Measurements from ENCODE around the gene LY9. TPM values are rescaled to one million over a fixed set of nuclear protein-coding genes. Genes with fewer than 3 reads are reported as not detected.
A peak's percentile ranks its signal among the peaks of the same experiment; 100 is the strongest.

The LY9 gene, protein sequence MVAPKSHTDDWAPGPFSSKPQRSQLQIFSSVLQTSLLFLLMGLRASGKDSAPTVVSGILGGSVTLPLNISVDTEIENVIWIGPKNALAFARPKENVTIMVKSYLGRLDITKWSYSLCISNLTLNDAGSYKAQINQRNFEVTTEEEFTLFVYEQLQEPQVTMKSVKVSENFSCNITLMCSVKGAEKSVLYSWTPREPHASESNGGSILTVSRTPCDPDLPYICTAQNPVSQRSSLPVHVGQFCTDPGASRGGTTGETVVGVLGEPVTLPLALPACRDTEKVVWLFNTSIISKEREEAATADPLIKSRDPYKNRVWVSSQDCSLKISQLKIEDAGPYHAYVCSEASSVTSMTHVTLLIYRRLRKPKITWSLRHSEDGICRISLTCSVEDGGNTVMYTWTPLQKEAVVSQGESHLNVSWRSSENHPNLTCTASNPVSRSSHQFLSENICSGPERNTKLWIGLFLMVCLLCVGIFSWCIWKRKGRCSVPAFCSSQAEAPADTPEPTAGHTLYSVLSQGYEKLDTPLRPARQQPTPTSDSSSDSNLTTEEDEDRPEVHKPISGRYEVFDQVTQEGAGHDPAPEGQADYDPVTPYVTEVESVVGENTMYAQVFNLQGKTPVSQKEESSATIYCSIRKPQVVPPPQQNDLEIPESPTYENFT
- total RNA-seq = 100 to 1,000 TPM in 3 of 5 donors, 10 to 100 TPM in 2; 95.4 to 127 (median 101) TPM
- total RNA-seq (2013) = 133 TPM
- 6.1 to 174 (median 87.3) reads per million in 29 experiments for total RNA-seq

DNA sequence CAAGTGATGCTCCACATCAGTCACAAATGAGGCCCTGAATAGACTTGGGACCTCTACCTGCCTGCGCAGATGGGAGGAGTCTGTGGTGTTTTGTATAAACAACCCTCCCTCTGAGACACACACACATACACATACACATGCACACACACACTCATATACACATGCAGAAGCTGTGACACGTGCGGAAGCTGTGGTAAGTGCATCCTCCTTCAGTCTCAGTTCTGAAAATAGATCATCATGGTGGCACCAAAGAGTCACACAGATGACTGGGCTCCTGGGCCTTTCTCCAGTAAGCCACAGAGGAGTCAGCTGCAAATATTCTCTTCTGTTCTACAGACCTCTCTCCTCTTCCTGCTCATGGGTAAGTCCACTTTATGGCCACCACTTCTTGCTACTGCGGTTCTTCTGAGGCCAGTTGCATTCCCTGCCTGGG lies at the start of gene LY9:
Gene LY9, plus strand, starts transcription at position 224 of the 433 bp plus-strand sequence. Its CDS starts 14 bp downstream, at position 238.
- Mint-ChIP-seq H3K27me3 (no peaks in the 10 kb centered on the region), H3K9me3 (no peaks in the 10 kb centered on the region), H3K27ac (peak within 1 kb of the TSS; percentile 99), H3K4me3 (peak within 1 kb of the TSS; percentile 93 to 99 (median 98)), H3K4me1 (peaks cover 45 to 66% (median 61%) of the 10 kb centered on the region in 3 donors), H3K36me3 (peaks cover 18% of the 10 kb centered on the region)
- WGBS (ENCODE audit: insufficient coverage) = 7% methylated on average over 3 of the region's 4 CpGs
- ATAC-seq (replicated peaks in 1 of 4) = peak; percentile 86 to 90 (median 87)
- Histone ChIP-seq H3K36me3 (ENCODE audit: control insufficient read depth in 2 of 2, extremely low read depth in 1 of 2, insufficient read depth in 1 of 2, low read length in 1 of 2) (peaks cover 0 to 15% of the 10 kb centered on the region in 2 donors), H3K27ac (ENCODE audit: low read length) (peak within 1 kb of the TSS; percentile 93), H3K4me1 (ENCODE audit: control insufficient read depth in 1 of 2, extremely low read depth in 1 of 2, insufficient read depth in 2 of 2, low read length in 2 of 2) (peaks cover 33 to 37% of the 10 kb centered on the region in 2 experiments), H3K9me3 (no peaks in the 10 kb centered on the region), H3K4me3 (ENCODE audit: control insufficient read depth in 1 of 2, extremely low read depth in 1 of 2, low read length in 1 of 2) (peak within 1 kb of the TSS; percentile 72 to 92), H3K27me3 (replicated peaks in 1 of 2; ENCODE audit: control insufficient read depth in 2 of 2, extremely low read depth in 1 of 2, insufficient read depth in 2 of 2, low read length in 1 of 2) (no peaks in the 10 kb centered on the region)
- peak; percentile 45 to 95 (median 84) for DNase-seq
- POLR2A ChIA-PET = interaction anchor here in 1 of 2 donors (0.6 to 0.9 kb wide), 3 partner anchors 10 to 225 kb away, joined by 3 to 5 read pairs (median 5); partner anchors contain the start of gene F11R
- CTCF ChIA-PET = interaction anchor here (0.5 to 3.9 kb wide), 10 partner anchors 10 to 430 kb away, joined by 3 to 19 read pairs (median 4); partner anchors contain the start of gene CD244 (in 1 of the 2)

DNA sequence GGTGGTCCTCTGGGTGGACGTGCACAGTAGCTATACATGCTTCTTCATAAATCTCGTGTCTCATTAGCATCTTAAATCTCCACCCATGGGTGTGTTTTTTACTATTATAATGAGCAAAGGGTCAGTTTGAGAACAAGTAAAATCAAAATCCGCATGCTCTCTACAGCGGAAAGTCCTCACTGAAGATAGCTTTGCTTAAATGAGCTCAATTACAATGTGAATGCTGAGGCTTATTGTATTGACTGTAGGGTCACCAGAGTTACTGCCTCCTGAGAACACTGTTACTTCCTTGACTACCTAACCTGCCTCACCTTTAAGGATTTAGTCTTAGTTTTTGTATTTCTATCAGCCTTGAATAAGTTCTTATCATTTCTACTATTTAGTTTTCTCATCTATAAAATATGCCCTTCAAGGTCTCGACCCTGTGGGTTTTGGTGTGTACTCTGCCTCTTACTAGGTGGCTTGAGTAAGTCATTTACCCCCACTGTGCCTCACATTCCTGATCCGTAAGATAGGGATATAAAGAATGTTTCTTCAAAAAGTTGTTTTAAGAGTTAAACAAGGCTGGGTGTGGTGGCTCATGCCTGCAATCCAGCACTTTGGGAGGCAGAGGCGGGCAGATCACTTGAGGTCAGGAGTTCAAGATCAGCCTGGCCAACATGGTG lies 49.0 kb upstream of the LY9 start:
- Mint-ChIP-seq H3K27ac (peak overlapping the region in 1 of 2 donors; percentile 44), H3K36me3 (peaks cover 3% of the 10 kb centered on the region), H3K4me1 (peaks cover 67 to 75% (median 73%) of the 10 kb centered on the region in 3 donors), H3K9me3 (no peaks in the 10 kb centered on the region), H3K4me3 (no peak overlapping the region), H3K27me3 (peaks cover 0 to 3% of the 10 kb centered on the region in 2 donors)
- Histone ChIP-seq H3K4me3 (ENCODE audit: control insufficient read depth in 1 of 2, extremely low read depth in 1 of 2, low read length in 1 of 2) (no peak overlapping the region), H3K9me3 (no peaks in the 10 kb centered on the region), H3K36me3 (ENCODE audit: control insufficient read depth in 2 of 2, extremely low read depth in 1 of 2, insufficient read depth in 1 of 2, low read length in 1 of 2) (peaks cover 0 to 19% of the 10 kb centered on the region in 2 donors), H3K27me3 (replicated peaks in 1 of 2; ENCODE audit: control insufficient read depth in 2 of 2, extremely low read depth in 1 of 2, insufficient read depth in 2 of 2, low read length in 1 of 2) (no peaks in the 10 kb centered on the region), H3K27ac (ENCODE audit: low read length) (no peak overlapping the region), H3K4me1 (ENCODE audit: control insufficient read depth in 1 of 2, extremely low read depth in 1 of 2, insufficient read depth in 2 of 2, low read length in 2 of 2) (peaks cover 11 to 61% of the 10 kb centered on the region in 2 experiments)
- POLR2A ChIA-PET = no interaction called here
- no peak for ATAC-seq (replicated peaks in 1 of 4)
- no CpG with 5 or more reads among the region's 7 CpGs for WGBS (ENCODE audit: insufficient coverage)
- CTCF ChIA-PET = interaction anchor here in 1 of 2 donors (1.4 to 2.1 kb wide), 2 partner anchors 9 to 21 kb away, joined by 3 to 7 read pairs; no protein-coding TSS in a partner anchor
- DNase-seq = no peak

DNA sequence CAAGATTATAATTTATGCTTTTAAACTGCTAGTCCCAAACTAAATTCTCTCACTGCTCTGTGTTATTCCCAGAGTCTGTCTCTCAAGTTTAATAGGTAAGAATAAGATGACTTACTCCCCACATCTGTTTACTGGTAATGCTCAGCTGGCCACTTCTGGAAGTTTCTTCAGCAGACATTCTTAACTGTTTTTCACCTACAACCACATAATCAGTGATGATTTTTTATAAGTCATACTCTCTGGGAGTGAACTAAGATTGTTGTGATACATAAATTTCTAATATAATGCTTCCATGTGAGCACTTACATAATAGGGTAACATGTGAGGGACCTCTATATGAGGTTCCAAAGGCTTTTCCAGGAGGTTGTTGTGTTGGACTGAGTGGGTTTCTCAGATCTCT lies 48.3 kb upstream of the LY9 start:
- Histone ChIP-seq H3K9me3 (no peaks in the 10 kb centered on the region), H3K27ac (ENCODE audit: low read length) (no peak overlapping the region), H3K27me3 (replicated peaks in 1 of 2; ENCODE audit: control insufficient read depth in 2 of 2, extremely low read depth in 1 of 2, insufficient read depth in 2 of 2, low read length in 1 of 2) (no peaks in the 10 kb centered on the region), H3K4me1 (ENCODE audit: control insufficient read depth in 1 of 2, extremely low read depth in 1 of 2, insufficient read depth in 2 of 2, low read length in 2 of 2) (peaks cover 11 to 54% of the 10 kb centered on the region in 2 experiments), H3K4me3 (ENCODE audit: control insufficient read depth in 1 of 2, extremely low read depth in 1 of 2, low read length in 1 of 2) (no peak overlapping the region), H3K36me3 (ENCODE audit: control insufficient read depth in 2 of 2, extremely low read depth in 1 of 2, insufficient read depth in 1 of 2, low read length in 1 of 2) (peaks cover 0 to 19% of the 10 kb centered on the region in 2 donors)
- no peak for DNase-seq
- no peak overlapping the region for H3K4me3 Mint-ChIP-seq
- no peak overlapping the region for H3K27ac Mint-ChIP-seq
- no peaks in the 10 kb centered on the region for H3K9me3 Mint-ChIP-seq
- POLR2A ChIA-PET = no interaction called here
- no peak for ATAC-seq (replicated peaks in 1 of 4)
- peaks cover 0 to 3% of the 10 kb centered on the region in 2 donors for H3K27me3 Mint-ChIP-seq
- H3K4me1 Mint-ChIP-seq = peaks cover 59 to 73% (median 72%) of the 10 kb centered on the region in 3 donors
- peaks cover 3% of the 10 kb centered on the region for H3K36me3 Mint-ChIP-seq
- CTCF ChIA-PET = interaction anchor here in 1 of 2 donors (0.6 to 2.1 kb wide), 2 partner anchors 11 to 21 kb away, joined by 3 to 7 read pairs; no protein-coding TSS in a partner anchor

DNA sequence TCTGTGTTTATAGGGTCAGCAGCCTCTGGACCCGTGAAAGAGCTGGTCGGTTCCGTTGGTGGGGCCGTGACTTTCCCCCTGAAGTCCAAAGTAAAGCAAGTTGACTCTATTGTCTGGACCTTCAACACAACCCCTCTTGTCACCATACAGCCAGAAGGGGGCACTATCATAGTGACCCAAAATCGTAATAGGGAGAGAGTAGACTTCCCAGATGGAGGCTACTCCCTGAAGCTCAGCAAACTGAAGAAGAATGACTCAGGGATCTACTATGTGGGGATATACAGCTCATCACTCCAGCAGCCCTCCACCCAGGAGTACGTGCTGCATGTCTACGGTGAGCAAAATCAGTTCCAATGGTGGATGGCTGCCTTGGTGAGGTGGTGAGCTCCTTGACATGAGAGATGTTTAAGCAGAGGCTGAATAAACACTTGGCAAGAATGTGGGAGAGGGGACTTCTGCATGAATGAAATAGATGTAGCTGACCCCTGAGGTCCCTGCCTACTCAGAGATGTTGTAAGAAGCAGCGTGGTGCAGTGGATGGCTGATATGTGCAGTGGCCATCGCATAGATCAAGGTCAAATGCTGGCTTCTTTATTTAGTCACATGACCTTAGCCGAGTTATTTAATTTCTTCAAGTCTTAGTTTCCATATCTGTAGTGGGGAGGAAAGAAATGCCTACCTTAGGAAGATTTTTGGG lies 47.6 kb upstream of the LY9 start:
- DNase-seq (no peak), ATAC-seq (replicated peaks in 1 of 4) (no peak)
- Histone ChIP-seq H3K4me1 (ENCODE audit: control insufficient read depth in 1 of 2, extremely low read depth in 1 of 2, insufficient read depth in 2 of 2, low read length in 2 of 2) (peaks cover 11 to 48% of the 10 kb centered on the region in 2 experiments), H3K9me3 (no peaks in the 10 kb centered on the region), H3K4me3 (ENCODE audit: control insufficient read depth in 1 of 2, extremely low read depth in 1 of 2, low read length in 1 of 2) (no peak overlapping the region), H3K27me3 (replicated peaks in 1 of 2; ENCODE audit: control insufficient read depth in 2 of 2, extremely low read depth in 1 of 2, insufficient read depth in 2 of 2, low read length in 1 of 2) (no peaks in the 10 kb centered on the region), H3K27ac (ENCODE audit: low read length) (no peak overlapping the region), H3K36me3 (ENCODE audit: control insufficient read depth in 2 of 2, extremely low read depth in 1 of 2, insufficient read depth in 1 of 2, low read length in 1 of 2) (peaks cover 0 to 19% of the 10 kb centered on the region in 2 donors)
- Mint-ChIP-seq H3K4me1 (peaks cover 53 to 71% (median 70%) of the 10 kb centered on the region in 3 donors), H3K4me3 (no peak overlapping the region), H3K27me3 (peaks cover 0 to 3% of the 10 kb centered on the region in 2 donors), H3K9me3 (no peaks in the 10 kb centered on the region), H3K27ac (peak overlapping the region in 1 of 2 donors; percentile 5), H3K36me3 (peaks cover 7% of the 10 kb centered on the region)
- ChIA-PET POLR2A (no interaction called here), CTCF (interaction anchor here in 1 of 2 donors (0.6 to 2.1 kb wide), 2 partner anchors 10 to 20 kb away, joined by 3 to 7 read pairs; no protein-coding TSS in a partner anchor)
- 95% methylated on average over 4 of the region's 10 CpGs for whole genome bisulfite sequencing (ENCODE audit: insufficient coverage)

DNA sequence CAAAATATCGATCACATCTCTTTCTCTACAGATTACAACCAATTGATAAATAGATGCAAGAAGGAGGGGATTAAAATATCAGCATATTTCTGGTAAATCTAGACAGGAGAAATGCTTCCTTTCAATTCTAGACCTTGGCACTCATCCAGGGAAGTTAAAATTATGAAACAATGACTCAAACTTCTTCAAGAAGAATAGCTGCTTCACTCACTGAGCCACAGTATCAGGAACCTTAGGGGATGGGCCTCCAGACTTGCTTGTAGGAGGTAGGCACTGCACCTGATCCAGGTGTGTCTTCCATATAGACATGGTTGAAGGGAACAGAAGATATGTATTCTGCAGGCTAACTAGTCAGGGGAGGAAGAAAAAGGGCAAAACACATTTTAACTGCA lies 47.1 kb upstream of the LY9 start:
- Histone ChIP-seq H3K4me3 (ENCODE audit: control insufficient read depth in 1 of 2, extremely low read depth in 1 of 2, low read length in 1 of 2) (no peak overlapping the region), H3K9me3 (no peaks in the 10 kb centered on the region), H3K36me3 (ENCODE audit: control insufficient read depth in 2 of 2, extremely low read depth in 1 of 2, insufficient read depth in 1 of 2, low read length in 1 of 2) (peaks cover 0 to 19% of the 10 kb centered on the region in 2 donors), H3K27ac (ENCODE audit: low read length) (no peak overlapping the region), H3K27me3 (replicated peaks in 1 of 2; ENCODE audit: control insufficient read depth in 2 of 2, extremely low read depth in 1 of 2, insufficient read depth in 2 of 2, low read length in 1 of 2) (no peaks in the 10 kb centered on the region), H3K4me1 (ENCODE audit: control insufficient read depth in 1 of 2, extremely low read depth in 1 of 2, insufficient read depth in 2 of 2, low read length in 2 of 2) (peaks cover 11 to 42% of the 10 kb centered on the region in 2 experiments)
- peaks cover 0 to 3% of the 10 kb centered on the region in 2 donors for H3K27me3 Mint-ChIP-seq
- H3K27ac Mint-ChIP-seq = peak overlapping the region in 1 of 2 donors; percentile 65
- ChIA-PET CTCF (interaction anchor here in 1 of 2 donors (1.7 to 2.1 kb wide), 2 partner anchors 19 kb away, joined by 6 to 7 read pairs; no protein-coding TSS in a partner anchor), POLR2A (no interaction called here)
- no peak overlapping the region for H3K4me3 Mint-ChIP-seq
- no CpG with 5 or more reads among the region's 1 CpG for WGBS (ENCODE audit: insufficient coverage)
- DNase-seq (no peak), ATAC-seq (replicated peaks in 1 of 4) (no peak)
- H3K36me3 Mint-ChIP-seq = peaks cover 7% of the 10 kb centered on the region
- H3K4me1 Mint-ChIP-seq = peaks cover 48 to 68% (median 64%) of the 10 kb centered on the region in 3 donors
- H3K9me3 Mint-ChIP-seq = no peaks in the 10 kb centered on the region

All from T-cell (primary cell).